HEK293 (cell line): ENCODE data around the gene CDCA4.

Experiments used
- CTCF ChIP-seq: fragments of 450-650 bp; formaldehyde crosslinking; IDR thresholded peaks from 2 replicates; pipeline ENCODE4 v1.5.1; 2016; ENCODE audit warnings: missing biosample characterization, missing genetic modification characterization
- YY1 ChIP-seq: fragments of 450-650 bp; formaldehyde crosslinking; IDR thresholded peaks from 2 replicates; pipeline ENCODE4 v1.5.1; 2018; ENCODE audit warnings: missing biosample characterization, missing genetic modification characterization

- TF ChIP-seq YY1 (tag by site-specific recombination) = no peak
- no peak for TF ChIP-seq CTCF (tag by site-specific recombination)
Measured at GRCh38 chr14:104975481-104976197, 45.2 kb downstream of the CDCA4 start.
